ENCODE data around the gene CABCOCO1. TPM values are rescaled to one million over a fixed set of nuclear protein-coding genes. Genes with fewer than 3 reads are reported as not detected.

The CABCOCO1 gene, protein sequence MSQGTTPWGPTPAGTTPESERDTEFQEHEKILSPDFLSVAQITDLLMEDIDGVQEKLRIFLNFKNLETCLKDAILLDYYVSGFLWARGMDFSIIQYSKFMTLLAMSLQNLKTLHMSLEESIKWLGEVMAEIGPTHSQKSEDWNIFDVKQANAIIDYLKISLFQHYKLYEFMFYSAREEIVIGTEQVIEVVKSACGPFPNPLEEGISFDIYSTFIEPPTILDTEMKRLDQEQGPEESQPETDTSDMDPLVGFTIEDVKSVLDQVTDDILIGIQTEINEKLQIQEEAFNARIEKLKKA
- total RNA-seq: 0.33 and 1.7 TPM in 2 replicates

DNA sequence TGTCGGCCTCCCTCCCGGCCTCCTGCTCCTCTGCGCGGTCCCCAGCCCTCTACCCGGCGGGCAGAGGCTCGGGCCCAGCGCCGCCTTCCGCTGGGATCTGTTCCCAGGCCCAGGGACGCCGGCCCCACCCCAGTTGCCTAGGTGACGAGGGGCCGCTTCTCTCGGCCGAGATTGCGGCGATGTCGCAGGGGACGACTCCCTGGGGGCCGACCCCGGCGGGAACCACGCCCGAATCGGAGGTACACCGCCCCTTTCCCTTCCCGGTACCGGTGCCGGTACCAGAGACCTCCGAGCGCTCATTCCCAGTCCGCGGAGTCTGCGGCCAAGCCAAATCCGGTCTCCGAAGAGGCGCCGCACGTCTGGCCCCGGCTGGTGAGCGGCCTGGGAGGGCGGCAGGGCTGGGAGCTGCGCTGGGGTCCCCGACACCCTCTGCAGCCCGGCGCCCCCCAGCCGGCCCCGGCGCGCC is at the start of gene CABCOCO1:
Gene CABCOCO1 (plus strand): TSS at position 136 of the 466 bp plus-strand sequence. CDS start 44 bp downstream, at position 180.

Other genes with a start within 250 kb of the CABCOCO1 start
- 1.7 and 2.8 TPM in 2 replicates for gene TMEM26, start 209.5 kb upstream of the CABCOCO1 start, total RNA-seq
- gene ARID5B, start 238.8 kb downstream of the CABCOCO1 start, total RNA-seq: 92.2 and 105 TPM in 2 replicates